Stimulated activated naive CD8-positive, alpha-beta T cell treated with anti-CD3 and anti-CD28 coated beads, Interleukin-15, Interleukin-2, amounts not matched to agents 100 U/mL and 50 U/mL, for 24 hours (primary cell): ENCODE results near the gene CDCA3.
"Not testable (repeated sequence)": the region's sequence is repeated elsewhere in the genome, so short reads cannot be mapped to it uniquely, and the experiment has no call there.

Experiments used
- ATAC-seq: fragments of 150-1000 bp; cut with Tn5 transposase; one replicate; pipeline ENCODE4 v1.10.0; 2021
- DNase-seq: peaks from one replicate; pipeline ENCODE4 v3.0.0; 2021

CDCA3 gene

DNA sequence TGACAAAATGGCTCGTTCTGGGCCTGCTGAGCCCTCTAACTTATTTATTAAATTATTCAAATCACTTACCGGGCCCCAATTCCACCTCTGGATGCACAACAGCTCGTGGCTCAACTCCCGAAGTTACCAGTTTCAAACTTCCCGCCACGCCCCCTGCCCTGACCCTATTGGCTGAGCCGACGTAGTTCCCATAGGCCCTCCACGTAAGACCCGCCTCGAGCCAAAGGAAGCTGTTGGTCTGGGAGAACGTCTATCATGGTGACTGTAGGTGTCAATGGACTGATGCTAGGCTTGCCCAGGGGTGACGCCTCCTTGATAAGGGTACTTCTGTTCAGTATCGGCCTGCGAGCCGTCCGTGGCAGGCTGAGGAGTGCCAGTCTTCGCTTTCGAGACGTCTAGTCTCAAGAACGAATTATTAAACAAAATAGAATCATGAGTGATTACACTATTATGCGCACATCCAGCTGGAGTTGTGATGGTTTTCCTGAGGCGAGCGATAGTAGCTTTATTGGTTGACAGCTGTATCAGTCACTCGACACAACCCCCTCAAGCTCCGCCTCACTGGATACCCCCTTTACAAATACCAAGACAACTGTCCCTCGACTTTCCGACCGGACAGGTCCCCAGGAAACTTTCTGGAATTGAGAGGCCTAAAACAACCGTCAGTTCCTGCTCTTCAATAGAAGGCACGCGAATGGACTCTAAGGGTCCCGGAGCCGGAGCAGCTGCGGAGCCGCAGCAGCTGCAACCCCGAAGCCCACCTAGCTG lies at the start of gene CDCA3:
Gene CDCA3 (minus strand): TSS at position 134 of the 768 bp plus-strand sequence. CDS start 334 bp downstream, outside the sequence.
- ATAC-seq: peak; percentile 60
- DNase-seq: peak; percentile 97

DNA sequence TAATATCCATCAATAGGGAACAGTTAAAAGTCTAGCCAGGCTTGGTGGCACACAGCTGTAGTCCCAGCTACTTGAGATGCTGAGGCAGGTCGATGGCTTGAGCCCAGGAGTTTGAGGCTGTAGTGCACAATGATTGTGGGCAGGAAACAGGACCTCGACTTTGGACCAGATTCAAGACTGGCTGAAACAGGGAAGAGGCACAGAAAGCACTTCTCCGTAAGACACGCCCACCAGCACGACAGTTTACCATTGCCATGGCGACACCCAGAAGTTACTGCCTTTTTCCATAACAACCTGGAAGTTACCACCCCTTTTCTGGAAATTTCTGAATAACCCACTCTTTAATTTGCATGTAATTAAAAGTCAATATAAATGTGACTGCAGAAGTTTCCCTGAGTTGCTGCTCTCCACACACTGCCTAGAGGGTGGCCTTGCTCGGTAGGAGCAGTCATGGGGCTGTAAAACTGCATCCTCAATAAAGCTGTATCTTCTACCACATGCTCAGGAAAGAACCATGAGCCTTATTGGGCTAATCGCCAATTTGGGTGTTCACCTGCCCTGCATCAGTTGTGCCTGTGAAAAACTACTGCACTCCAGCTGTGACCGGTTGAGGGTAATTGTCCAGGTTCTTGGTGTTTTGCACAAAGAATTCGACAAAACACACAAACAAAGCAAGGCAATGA lies 48.9 kb upstream of the CDCA3 start:
- DNase-seq: no peak

DNA sequence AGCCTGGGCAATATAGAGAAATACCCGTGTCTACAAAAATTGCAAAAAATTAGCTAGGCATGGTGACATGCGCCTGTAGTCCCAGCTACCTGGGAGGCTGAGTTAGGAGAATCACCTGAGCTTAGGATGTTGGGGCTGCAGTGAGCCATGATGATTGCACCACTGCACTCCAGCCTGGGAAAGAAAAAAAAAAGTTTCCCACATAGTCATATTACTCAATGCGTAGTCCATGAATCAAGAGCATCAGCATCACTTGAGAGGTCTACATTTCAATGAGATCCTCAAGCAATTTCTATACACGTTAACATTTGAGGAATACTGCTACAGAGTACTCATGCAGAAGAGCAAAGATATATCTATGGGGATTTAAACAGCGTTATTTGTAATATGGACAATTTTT lies 48.3 kb upstream of the CDCA3 start:
- no peak for ATAC-seq
- no peak for DNase-seq

More for the DNA sequence above, 48.9 kb upstream of the CDCA3 start:
- no peak for ATAC-seq

DNA sequence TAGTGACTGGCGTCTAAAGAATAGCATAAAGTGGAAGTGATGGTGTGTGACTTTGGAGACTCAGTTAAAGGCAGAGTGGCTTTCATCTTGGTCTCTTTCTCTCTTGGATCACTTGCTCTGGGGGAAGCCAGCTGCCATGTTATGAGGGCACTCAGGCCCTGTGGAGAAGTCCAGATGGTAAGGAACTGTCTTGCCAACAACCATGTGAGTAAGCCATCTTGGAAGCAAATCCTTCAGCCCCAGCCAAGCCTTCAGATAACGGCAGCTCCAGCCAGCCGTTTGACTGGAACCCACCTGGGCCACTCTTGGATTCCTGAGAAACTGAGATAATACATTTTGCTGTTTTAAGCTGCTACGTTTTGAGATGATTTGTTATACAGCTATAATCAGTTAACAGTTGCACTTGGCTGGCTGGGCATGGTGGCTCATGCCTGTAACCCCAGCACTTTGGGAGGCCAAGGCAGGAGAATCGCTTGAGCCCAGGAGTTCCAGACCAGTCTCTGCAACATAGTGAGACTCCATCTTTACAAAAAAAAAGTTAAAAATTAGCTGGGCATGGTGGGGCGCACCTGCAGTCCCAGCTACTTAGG lies 45.9 kb upstream of the CDCA3 start:
- ATAC-seq: no peak

DNA sequence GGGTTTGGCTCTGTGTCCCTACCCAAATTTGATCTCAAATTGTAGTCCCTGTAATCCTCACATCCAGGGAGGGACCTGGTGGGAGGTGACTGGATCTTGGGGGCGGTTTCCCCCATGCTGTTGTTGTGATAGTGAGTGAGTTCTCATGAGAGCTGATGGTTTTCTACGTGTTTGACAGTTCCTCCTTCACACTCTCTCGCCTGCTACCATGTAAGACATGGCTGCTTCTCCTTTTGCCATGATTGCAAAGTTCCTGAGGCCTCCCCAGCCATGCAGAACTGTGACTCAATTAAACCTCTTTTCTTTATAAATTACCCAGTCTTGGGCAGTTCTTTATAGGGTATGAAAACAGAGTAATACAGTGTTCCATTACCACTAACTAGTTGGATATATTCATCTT lies 43.2 kb upstream of the CDCA3 start:
- no peak for ATAC-seq
- DNase-seq: no peak

More for the DNA sequence above, 45.9 kb upstream of the CDCA3 start:
- no peak for DNase-seq

DNA sequence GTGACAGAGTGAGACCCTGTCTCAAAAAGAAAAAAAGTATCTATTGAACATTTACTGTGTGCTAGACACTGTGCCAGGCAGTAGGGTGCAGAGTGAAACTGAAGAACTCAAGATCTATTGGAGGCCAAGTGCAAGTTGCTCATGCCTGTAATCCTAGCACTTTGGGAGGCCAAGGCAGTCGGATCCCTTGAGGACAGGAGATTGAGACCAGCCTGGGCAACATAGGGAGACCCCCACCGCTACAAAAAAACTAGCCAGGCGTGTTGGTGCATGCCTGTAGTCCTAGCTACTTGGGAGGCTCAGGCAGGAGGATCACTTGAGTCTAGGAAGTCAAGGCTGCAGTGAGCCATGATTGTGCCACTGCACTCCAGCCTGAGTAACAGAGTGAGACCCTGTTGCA lies 41.6 kb upstream of the CDCA3 start:
- ATAC-seq, DNase-seq: not testable (repeated sequence)

DNA sequence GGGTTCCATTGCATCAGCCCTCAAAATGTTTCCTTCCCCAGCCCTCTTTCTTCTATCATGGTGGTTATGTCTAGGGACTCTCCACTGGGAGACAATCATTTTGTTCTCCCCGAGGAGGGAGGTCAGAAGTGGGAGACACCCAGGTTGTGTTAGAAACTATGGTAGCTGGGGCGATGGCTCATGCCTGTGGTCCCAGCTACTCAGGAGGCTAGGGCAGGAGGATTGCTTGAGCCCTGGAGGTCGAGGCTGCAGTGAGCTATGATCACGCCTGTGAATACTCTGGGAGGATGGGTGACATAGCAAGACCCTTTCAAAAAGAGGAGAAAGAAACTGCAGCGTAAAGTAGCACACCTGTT lies 40.5 kb upstream of the CDCA3 start:
- ATAC-seq: peak; percentile 8
- peak; percentile 34 for DNase-seq

DNA sequence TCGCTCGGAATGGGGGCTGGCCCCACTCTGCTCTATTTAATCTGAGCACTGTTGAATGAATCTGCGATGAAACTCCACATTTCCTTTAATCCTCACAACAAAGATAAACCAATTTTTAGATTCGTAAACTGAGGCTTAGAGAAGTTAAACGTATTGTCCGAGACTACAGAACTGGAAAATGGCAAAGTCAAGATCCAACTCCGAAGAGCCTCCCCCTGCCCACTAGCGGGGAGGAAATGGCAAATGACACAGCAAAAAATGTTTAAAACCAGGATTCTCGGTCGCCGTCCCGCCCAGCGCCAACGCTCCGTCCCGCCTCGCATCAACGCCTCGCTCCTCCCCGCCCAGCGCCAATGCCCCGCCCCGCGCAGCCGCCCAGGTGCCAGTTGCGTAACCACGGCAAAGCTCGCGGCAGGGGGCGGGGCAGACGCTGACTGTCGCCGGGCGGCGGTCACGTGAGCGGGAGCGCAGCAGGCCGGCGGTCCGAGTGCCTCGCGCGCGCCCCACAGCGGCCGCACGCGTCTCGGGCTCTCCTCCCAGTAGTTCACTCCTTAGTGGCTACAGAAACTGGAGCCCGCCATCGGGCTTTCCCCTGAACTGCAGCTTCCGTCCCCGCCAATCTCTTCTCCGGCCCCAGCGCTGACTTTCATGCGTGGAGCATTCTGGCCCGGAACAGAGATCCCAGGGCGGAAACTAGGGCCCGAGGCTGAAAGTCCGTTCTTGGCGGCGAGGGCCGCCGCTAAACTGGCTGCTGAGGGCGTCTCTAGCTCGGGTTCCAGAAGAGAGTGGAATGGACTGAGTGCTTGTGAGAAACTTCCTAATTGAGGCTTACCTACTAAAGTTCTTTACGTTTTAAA lies 39.9 kb upstream of the CDCA3 start:
- ATAC-seq (peak; percentile 97), DNase-seq (peak; percentile 100)

DNA sequence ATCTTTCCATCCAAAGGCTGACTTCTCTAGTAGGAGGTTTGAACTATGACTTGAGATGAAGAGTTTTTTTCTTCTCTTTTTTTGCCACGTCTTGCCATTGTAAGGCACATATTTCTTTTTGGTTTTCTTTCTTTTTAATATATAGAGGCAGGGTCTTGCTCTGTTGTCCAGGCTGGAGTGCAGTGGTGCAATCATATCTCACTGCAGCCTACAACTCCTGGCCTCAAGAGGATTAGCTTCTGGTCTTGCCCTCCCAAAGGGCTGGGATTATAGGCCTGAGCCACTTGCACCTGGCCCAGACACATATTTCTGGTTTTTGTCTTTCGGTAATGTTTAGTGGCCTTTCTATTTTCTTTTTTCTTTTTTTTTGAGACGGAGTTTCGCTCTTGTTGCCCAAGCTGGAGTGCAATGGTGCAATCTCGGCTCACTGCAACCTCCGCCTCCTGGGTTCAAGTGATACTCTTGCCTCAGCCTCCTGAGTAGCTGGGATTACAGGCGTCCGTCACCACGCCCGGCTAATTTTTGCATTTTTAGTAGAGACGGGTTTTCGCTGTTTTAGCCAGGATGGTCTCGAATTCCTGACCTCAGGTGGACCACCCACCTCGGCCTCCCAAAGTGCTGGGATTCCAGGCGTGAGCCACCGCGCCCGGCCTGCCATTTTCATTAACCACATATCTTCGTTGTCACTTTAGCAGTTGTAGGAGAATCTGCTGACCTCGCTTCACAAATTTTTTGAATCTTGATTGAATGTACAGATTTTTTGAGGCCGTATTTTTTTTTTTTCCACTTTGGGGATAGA lies 38.9 kb upstream of the CDCA3 start:
- not testable (repeated sequence) for DNase-seq, ATAC-seq

DNA sequence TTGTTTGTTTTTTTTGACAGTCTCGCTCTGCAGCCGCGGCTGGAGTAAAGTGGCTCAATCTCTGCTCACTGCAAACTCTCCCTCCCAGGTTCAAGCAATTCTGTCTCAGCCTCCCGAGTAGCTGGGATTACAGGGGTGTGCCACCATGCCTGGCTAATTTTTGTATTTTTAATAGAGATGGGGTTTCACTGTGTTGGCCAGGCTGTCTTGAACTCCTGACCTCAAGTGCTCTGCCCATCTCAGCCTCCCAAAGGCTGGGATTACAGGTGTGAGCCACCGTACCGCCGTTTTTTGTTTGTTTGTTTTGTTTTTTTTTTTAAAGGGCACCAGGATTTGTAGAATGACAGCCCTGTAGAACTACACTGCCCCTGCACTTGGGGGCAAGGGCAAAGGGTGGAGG lies 37.7 kb upstream of the CDCA3 start:
- DNase-seq, ATAC-seq: not testable (repeated sequence)

DNA sequence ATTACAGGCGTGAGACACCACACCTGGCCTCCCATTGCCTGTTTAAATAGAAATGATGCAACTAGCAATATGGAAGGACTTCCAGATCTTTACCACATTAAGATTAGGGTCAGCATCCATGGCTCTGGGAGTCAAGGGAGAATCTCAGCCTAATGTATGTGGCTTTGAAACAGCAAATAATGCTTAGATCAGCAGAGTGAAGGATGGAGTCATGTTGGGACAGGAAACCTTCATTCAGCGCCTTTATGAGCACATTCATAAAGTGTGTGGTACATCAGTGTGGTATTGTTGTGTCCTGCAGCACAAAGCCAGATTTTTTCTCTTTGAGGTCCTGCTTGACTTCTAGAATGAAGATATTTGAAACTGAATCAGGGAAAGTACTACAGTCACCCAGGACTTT lies 37.3 kb upstream of the CDCA3 start:
- ATAC-seq (no peak), DNase-seq (no peak)

DNA sequence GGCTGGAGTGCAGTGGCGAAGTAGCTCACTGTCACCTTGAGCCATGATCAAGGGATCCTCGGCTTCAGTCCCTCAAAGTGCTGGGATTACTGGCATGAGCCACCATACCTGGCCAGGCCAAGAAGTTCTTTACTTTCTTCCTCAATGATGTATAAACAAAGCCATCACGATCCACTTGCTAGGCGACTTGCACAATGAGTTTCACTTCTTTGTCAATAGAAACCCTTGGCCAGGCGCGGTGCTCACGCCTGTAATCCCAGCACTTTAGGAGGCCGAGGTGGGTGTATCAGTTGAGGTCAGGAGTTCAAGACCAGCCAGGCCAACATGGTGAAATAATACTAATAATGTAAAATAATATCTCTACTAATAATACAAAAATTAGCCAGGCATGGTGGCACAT lies 36.4 kb upstream of the CDCA3 start:
- DNase-seq: no peak
- ATAC-seq: no peak

DNA sequence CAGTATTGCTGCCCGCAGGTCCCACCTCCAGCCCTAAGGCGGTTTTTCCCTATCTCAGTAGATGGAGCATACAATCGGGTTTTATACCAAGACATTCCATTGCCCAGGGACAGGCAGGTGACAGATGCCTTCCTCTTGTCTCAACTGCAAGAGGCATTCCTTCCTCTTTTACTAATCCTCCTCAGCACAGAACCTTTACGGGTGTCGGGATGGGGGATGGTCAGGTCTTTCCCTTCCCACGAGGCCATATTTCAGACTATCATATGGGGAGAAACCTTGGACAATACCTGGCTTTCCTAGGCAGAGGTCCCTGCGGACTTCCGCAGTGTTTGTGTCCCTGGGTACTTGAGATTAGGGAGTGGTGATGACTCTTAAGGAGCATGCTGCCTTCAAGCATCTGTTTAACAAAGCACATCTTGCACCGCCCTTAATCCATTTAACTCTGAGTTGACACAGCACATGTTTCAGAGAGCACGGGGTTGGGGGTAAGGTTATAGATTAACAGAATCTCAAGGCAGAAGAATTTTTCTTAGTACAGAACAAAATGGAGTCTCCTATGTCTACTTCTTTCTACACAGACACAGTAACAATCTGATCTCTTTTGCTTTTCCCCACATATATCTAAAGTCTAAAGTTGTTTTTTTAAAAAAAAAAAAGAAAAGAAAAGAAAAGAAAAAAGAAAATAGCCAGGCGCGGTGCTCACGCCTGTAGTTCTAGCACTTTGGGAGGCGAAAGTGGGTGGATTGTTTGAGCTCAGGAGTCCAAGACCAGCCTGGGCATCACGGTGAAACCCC lies 35.3 kb upstream of the CDCA3 start:
- not testable (repeated sequence) for DNase-seq, ATAC-seq

DNA sequence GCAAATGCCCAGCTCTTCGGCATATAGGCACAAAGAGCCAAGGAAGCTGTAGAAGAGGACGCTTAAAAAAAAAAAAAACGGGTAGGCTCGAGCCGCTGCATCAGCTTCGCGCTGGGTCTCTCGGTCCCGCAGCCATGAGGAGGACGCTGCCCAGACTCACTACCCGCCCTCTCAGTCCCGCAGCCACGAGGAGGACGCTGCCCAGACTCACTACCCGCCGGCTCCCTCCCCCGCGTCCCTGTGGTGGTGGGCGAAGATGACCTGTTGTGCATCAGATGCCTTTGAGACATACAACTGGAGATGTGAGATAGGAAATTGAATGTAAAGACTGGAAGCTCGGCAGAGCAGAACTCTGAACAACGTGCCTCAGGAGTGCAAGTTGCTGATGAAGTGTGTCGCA lies 33.5 kb upstream of the CDCA3 start:
- DNase-seq (no peak), ATAC-seq (no peak)

DNA sequence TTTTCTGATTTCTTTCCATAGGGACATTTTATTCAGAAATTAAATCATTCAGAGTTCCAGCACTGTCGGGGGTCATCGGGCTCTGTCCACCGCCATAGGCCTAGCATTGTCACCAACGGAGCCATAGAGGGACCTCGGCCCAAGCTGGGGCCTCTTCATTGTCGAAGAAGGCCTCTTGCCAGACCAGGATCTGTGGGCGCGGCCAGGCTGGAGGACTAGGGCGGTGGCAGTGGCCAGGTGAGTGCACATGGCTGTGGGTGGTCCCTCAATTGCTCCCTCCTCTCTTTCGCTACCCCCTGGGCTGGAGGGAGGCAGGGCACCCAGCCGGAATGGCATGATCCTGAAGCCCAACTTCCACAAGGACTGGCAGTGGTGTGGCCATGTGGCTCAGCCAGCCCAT lies 32.6 kb upstream of the CDCA3 start:
- no peak for ATAC-seq

DNA sequence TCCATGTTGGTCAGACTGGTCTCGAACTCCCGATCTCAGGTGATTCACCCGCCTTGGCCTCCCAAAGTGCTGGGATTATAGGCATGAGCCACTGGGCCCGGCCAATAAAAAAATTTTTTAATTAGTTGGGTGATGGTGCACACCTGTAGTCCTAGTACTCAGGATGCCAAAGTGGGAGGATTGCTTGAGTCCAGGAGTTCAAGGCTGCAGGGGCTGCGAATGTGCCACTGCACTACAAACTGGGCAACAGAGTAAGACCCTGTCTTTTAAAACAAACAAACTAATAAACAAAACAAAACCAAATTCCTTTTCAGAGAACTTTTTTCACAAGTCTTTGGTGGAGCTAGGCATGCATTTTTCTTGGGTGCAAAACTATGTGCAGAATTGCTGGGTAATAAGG lies 32.2 kb upstream of the CDCA3 start:
- ATAC-seq (no peak), DNase-seq (no peak)

More for the DNA sequence above, 32.6 kb upstream of the CDCA3 start:
- DNase-seq: no peak

DNA sequence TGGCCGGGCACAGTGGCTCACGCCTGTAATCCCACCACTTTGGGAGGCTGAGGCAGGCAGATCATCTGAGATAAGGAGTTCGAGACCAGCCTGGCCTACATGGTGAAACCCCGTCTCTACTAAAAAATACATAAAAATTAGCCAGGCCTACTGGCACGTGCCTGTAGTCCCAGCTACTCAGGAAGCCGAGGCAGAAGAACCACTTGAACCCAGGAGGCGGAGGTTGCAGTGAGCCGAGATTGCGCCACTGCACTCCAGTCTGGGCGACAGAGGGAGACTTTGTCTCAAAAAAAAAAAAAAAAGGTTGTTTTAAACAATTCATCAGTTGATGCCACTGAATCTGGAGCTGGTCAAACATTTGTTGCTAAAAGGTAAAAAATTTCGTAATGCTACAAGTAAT lies 28.7 kb upstream of the CDCA3 start:
- ATAC-seq, DNase-seq: not testable (repeated sequence)

DNA sequence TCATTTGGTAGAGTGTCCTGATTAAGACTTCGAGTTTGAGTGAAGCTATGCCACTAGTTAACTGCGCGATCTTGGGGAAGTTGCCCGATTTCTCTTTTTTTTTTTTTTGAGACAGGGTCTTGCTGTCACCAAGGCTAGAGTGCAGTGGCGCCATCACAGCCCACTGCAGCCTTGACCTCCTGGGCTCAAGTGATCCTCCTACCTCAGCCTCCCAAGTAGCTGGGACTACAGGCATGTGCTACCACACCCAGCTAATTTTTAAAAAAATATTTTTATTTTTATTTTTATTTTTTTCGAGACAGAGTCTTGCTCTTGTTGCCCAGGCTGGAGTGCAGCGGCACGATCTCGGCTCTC lies 22.9 kb upstream of the CDCA3 start:
- not testable (repeated sequence) for ATAC-seq, DNase-seq

DNA sequence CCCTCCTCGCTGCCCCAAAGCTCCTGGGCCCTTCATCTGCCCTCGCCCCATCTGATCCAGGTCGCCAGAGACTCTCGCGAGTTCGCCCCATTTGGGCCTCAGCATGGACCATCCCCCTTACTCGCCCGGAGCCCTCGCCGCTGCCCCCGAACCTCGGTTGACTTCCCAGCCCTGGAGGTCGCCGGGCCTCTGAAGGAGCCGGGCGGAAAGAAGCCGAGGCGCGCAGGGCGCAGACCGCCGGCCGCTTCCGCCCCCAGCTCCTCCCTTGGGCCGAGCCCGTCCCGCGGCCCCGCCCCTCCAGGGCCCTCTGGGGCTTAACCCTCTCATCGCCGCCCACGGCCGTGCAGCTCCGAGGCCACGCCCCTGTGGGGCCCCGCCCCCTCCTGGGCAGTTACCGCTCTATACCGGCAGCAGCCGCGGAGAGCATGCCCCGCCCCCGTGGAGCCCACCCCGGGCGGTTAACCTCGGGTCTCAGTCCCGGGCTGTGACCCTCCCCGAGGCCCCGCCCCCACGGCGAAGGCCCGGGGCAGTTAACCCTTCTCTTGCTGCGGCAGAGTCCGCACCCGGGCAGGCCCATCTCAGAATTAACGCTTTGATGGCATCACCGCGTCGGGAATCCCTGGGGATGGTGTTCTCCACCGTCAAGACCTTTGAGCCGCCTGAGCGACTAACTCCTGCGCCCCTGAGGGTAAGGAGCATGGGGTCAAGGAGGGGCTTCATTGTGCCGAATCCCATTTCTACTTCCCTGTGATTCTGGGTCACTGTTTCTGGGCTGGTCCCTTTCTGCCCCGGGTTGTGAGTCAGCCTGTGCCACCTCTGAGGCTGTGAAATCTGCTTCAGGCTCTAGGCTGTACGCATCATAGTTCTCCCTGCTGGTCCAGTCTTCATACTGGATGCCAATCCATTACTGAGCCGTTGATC lies 22.3 kb upstream of the CDCA3 start, which contains the start of gene SPSB2:
Gene SPSB2 (minus strand): TSS at position 210 of the 921 bp plus-strand sequence. CDS start 402 bp downstream, outside the sequence.
- ATAC-seq (peak; percentile 83), DNase-seq (peak; percentile 100)
